ENCODE measurements around the gene AGAP1. TPM values are rescaled to one million over a fixed set of nuclear protein-coding genes. Genes with fewer than 3 reads are reported as not detected.

Gene AGAP1
- total RNA-seq, 1 donor from 2014 or later: 54.7 TPM

DNA sequence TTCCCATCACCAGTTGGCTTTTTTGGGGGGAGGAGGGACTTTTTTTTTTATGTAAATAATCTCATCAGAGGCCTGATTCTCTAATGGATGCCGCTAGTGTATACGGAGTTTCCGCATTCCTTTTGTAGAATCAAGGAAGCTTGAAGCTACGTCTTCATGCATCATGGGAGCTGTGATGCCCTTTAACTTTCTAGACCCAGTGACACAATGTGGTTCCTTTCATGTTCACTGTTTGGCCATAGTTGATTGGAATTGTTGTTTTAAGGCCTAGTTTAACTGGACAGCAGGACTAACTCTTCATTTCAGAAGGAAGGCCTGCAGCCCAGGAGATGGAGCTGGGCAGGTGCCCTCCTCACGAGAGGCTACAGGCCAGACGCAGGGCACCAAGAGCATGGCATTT, 287.9 kb downstream of the AGAP1 start:
- Mint-ChIP-seq H3K4me3 (no peak overlapping the region), H3K27me3 (ENCODE audit: low read depth) (no peaks in the 10 kb centered on the region), H3K36me3 (ENCODE audit: low read depth) (peaks cover 3% of the 10 kb centered on the region), H3K9me3 (no peaks in the 10 kb centered on the region), H3K27ac (ENCODE audit: unreplicated experiment) (no peak overlapping the region), H3K4me1 (peaks cover 21% of the 10 kb centered on the region)
- no peak for TF ChIP-seq CTCF (conservative IDR thresholded peaks at IDR 0.05)
- no peak for DNase-seq (ENCODE audit: low read depth, low spot score)

DNA sequence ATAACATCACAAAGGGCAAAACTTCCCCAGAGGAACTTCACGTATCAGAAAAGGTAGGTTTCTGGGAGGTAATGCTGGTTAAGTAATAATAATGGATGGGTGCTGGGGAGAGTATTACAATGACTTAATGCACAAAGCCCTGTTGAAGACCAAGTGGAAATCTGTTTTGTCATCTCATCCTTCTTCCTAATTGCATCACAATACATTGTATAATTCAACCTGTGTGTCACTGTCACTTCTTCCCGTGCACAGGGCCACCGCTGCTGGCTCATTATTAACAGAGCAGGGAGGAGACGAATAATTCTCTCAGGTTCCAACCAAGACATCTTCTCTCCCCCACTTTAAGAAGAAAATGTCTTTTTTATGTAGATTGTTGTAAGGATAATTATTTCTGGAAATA, 290.9 kb downstream of the AGAP1 start:
- no peaks in the 10 kb centered on the region for H3K27me3 Mint-ChIP-seq (ENCODE audit: low read depth)
- H3K9me3 Mint-ChIP-seq: no peaks in the 10 kb centered on the region
- TF ChIP-seq CTCF (conservative IDR thresholded peaks at IDR 0.05): no peak
- no peak overlapping the region for H3K27ac Mint-ChIP-seq (ENCODE audit: unreplicated experiment)
- no peak overlapping the region for H3K4me3 Mint-ChIP-seq
- H3K4me1 Mint-ChIP-seq: peaks cover 21% of the 10 kb centered on the region
- no peak for DNase-seq (ENCODE audit: low read depth, low spot score)
- peaks cover 13% of the 10 kb centered on the region for H3K36me3 Mint-ChIP-seq (ENCODE audit: low read depth)

DNA sequence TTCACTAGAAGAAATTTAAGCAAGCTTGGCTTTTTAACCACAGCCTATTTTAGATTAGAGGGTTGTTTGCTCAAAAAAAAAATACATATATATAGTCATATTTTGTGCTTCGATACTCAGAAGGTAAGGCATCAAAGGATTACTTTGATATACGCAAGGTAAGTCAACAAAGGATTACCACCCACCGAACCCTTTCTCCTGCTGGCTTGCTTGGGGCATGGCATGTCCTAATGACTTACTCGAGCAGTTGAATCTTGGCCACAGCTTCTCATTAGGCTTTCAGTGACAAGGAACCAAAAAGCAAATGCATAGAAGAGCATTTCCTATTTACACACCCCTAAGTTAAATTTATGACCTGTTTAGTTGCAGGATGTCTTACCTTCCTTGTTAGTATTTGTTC, 295.7 kb downstream of the AGAP1 start:
- no peak overlapping the region for H3K27ac Mint-ChIP-seq (ENCODE audit: unreplicated experiment)
- no peaks in the 10 kb centered on the region for H3K27me3 Mint-ChIP-seq (ENCODE audit: low read depth)

GRCh38 chr2:235793163-235793752, 299.4 kb downstream of the AGAP1 start:
- Mint-ChIP-seq H3K27me3 (ENCODE audit: low read depth) (no peaks in the 10 kb centered on the region), H3K36me3 (ENCODE audit: low read depth) (peaks cover 3% of the 10 kb centered on the region), H3K4me3 (no peak overlapping the region), H3K27ac (ENCODE audit: unreplicated experiment) (no peak overlapping the region), H3K4me1 (peaks cover 4% of the 10 kb centered on the region), H3K9me3 (no peaks in the 10 kb centered on the region)
- TF ChIP-seq CTCF (conservative IDR thresholded peaks at IDR 0.05): peak; percentile 53
- DNase-seq (ENCODE audit: low read depth, low spot score): peak; percentile 18

More for the DNA sequence above, 295.7 kb downstream of the AGAP1 start:
- no peak for DNase-seq (ENCODE audit: low read depth, low spot score)
- Mint-ChIP-seq H3K4me3 (no peak overlapping the region), H3K4me1 (peaks cover 9% of the 10 kb centered on the region), H3K9me3 (no peaks in the 10 kb centered on the region), H3K36me3 (ENCODE audit: low read depth) (peaks cover 10% of the 10 kb centered on the region)
- no peak for TF ChIP-seq CTCF (conservative IDR thresholded peaks at IDR 0.05)

DNA sequence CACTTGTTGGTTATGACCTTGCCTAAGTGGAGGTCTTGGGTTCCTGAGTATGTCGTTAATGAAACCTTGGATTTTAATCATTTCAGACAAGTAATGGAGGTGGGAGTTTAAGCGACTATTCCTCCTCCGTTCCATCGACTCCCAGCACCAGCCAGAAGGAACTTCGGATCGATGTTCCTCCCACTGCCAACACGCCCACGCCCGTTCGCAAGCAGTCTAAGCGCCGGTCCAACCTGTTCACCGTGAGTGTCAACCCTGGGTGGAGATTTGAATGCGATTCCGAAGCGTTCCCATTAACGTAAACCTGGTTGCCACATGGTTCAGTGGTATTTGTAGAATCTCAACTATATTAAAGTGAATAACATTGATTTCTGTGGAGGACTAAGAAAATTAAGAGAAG, 305.4 kb downstream of the AGAP1 start:
- H3K27ac Mint-ChIP-seq (ENCODE audit: unreplicated experiment): no peak overlapping the region
- H3K4me3 Mint-ChIP-seq: no peak overlapping the region
- H3K4me1 Mint-ChIP-seq: no peaks in the 10 kb centered on the region
- TF ChIP-seq CTCF (conservative IDR thresholded peaks at IDR 0.05): no peak
- no peaks in the 10 kb centered on the region for H3K9me3 Mint-ChIP-seq
- peaks cover 19% of the 10 kb centered on the region for H3K36me3 Mint-ChIP-seq (ENCODE audit: low read depth)
- no peaks in the 10 kb centered on the region for H3K27me3 Mint-ChIP-seq (ENCODE audit: low read depth)
- no peak for DNase-seq (ENCODE audit: low read depth, low spot score)

Data from neural crest cell (in vitro differentiated cells).